Neural progenitor cell (in vitro differentiated cells): ENCODE data around the gene NPHP4. TPM values are rescaled to one million over a fixed set of nuclear protein-coding genes. Genes with fewer than 3 reads are reported as not detected.

Experiments
- DNase-seq: peaks from one replicate; pipeline ENCODE4 v3.0.0-alpha.2; 2016; ENCODE audit warnings: low spot score
- H2AFZ ChIP-seq: fragments of 200-600 bp; sonication (generic); replicated peaks from 2 replicates; pipeline ENCODE4 v1.6.1; 2016; ENCODE audit warnings: antibody characterized with exemption
- H3F3A ChIP-seq: fragments of 200-600 bp; sonication (generic); 2 replicates; pipeline ENCODE4 v1.6.1; 2016; ENCODE audit warnings: antibody characterized with exemption, low read depth
- H3K27ac ChIP-seq: fragments of 200-600 bp; sonication (generic); 2 replicates; pipeline ENCODE4 v1.5.1; 2016; ENCODE audit warnings: mild to moderate bottlenecking
- H3K27me3 ChIP-seq: fragments of 200-600 bp; sonication (generic); 2 replicates; pipeline ENCODE4 v1.6.1; 2016; ENCODE audit warnings: mild to moderate bottlenecking, moderate library complexity
- H3K36me3 ChIP-seq: fragments of 200-600 bp; sonication (generic); 2 replicates; pipeline ENCODE4 v1.5.1; 2016
- H3K4me1 ChIP-seq: fragments of 200-600 bp; sonication (generic); 2 replicates; pipeline ENCODE4 v1.6.1; 2016; ENCODE audit warnings: mixed run types
- H3K4me2 ChIP-seq: fragments of 200-600 bp; sonication (generic); 2 replicates; pipeline ENCODE4 v1.6.1; 2016
- H3K4me3 ChIP-seq: fragments of 200-600 bp; sonication (generic); 2 replicates; pipeline ENCODE4 v1.5.1; 2016
- H3K79me2 ChIP-seq: fragments of 200-600 bp; sonication (generic); 2 replicates; pipeline ENCODE4 v1.6.1; 2016; ENCODE audit warnings: low read depth
- H3K9ac ChIP-seq: fragments of 200-600 bp; sonication (generic); 2 replicates; pipeline ENCODE4 v1.6.1; 2016
- H3K9me3 ChIP-seq: fragments of 200-600 bp; sonication (generic); 2 replicates; pipeline ENCODE4 v1.5.1; 2016; ENCODE audit warnings: low read depth
- H4K20me1 ChIP-seq: fragments of 200-600 bp; sonication (generic); 2 replicates; pipeline ENCODE4 v1.6.1; 2016; ENCODE audit warnings: low read depth
- H3K27ac Mint-ChIP-seq: 3 replicates; pipeline ENCODE4 v1.8.0; 2021; ENCODE audit warnings: mixed read lengths
- H3K27me3 Mint-ChIP-seq: 2 replicates; pipeline ENCODE4 v1.8.0; 2022; ENCODE audit warnings: low read depth, mild to moderate bottlenecking, inconsistent platforms, moderate library complexity, mixed read lengths; ENCODE audit not compliant: insufficient read depth
- H3K36me3 Mint-ChIP-seq: 3 replicates; pipeline ENCODE4 v1.8.0; 2021; ENCODE audit warnings: mixed read lengths
- H3K4me1 Mint-ChIP-seq: 3 replicates; pipeline ENCODE4 v1.8.0; 2021; ENCODE audit warnings: mixed read lengths
- H3K4me3 Mint-ChIP-seq: 3 replicates; pipeline ENCODE4 v1.8.0; 2021; ENCODE audit warnings: mild to moderate bottlenecking, moderate library complexity, mixed read lengths
- H3K9me3 Mint-ChIP-seq: 3 replicates; pipeline ENCODE4 v1.8.0; 2020; ENCODE audit warnings: mixed read lengths
- EZH2 ChIP-seq: fragments of 200-600 bp; sonication (generic); IDR thresholded peaks from 2 replicates; pipeline ENCODE4 v1.6.1; 2017; ENCODE audit warnings: antibody characterized with exemption, mild to moderate bottlenecking, moderate library complexity
- EZH2phosphoT487 ChIP-seq: fragments of 200-600 bp; sonication (generic); IDR thresholded peaks from 2 replicates; pipeline ENCODE4 v1.6.1; 2017; ENCODE audit warnings: antibody characterized with exemption
- total RNA-seq: library from RNA; depleted of rRNA; stranded (reverse); fragments of >200 nt; gene quantifications from 2 replicates; pipeline ENCODE4 v1.2.3, GENCODE V29; 2015; ENCODE audit warnings: low replicate concordance
- TF ChIP-seq, protein P1 (sequence below): fragments of 200-600 bp; sonication (generic); IDR thresholded peaks from 2 replicates; pipeline ENCODE4 v1.5.1; 2017; ENCODE audit warnings: antibody characterized with exemption, mild to moderate bottlenecking

NPHP4 gene
- total RNA-seq, 1 donor from 2014 or later = 8.9 TPM

DNA sequence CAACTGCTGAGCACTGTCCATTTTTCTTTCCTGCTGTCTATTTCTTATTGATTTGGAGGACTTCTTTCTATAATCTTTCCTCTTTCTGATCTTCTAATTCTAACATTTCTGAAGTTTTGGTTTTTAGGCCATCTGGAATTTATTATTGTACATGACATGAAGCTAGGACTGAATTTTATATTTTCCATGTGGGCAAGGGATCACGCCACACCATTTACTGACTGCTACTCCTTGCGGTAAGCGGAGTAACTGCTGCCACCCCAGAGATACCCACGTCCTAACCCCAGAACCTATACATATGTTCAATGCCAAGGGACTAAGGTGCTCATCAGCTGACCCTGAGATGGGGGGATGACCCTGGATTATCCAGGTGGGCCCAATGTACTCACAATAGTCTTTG, 70.6 kb downstream of the NPHP4 start:
- H3F3A ChIP-seq = peaks cover 7% of the 10 kb centered on the region
- Mint-ChIP-seq H3K4me3 (no peak overlapping the region), H3K36me3 (peaks cover 14% of the 10 kb centered on the region)

DNA sequence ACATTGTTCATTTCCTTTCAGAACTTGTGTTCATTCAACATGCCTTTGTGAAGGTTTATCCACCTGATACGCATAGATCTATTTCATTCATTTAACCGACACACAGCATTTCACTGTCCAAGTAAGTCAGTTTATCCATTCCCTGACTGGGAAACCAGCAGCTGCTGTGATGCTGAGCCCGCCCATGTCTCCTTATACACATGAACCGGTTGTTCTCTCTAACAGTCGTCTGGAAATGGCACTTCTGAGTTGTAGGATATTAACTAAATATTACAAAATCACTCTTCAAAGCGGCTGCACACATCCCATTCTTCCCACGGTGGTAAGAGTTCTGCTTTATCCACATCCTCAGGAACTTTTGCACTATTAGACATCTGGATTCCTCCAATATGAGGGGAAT, 71.1 kb downstream of the NPHP4 start:
- no peaks in the 10 kb centered on the region for H3K79me2 ChIP-seq
- no peaks in the 10 kb centered on the region for H3K9me3 ChIP-seq
- no peaks in the 10 kb centered on the region for H3K27me3 ChIP-seq
- H4K20me1 ChIP-seq = peaks cover 18% of the 10 kb centered on the region
- Mint-ChIP-seq H3K9me3 (no peaks in the 10 kb centered on the region), H3K27me3 (peaks cover 2% of the 10 kb centered on the region), H3K27ac (no peak overlapping the region), H3K4me1 (peaks cover 2% of the 10 kb centered on the region), H3K4me3 (no peak overlapping the region), H3K36me3 (peaks cover 11% of the 10 kb centered on the region)
- no peak overlapping the region for H3K4me2 ChIP-seq
- H2AFZ ChIP-seq = no peak overlapping the region
- H3K36me3 ChIP-seq = no peaks in the 10 kb centered on the region
- no peak overlapping the region for H3K27ac ChIP-seq
- no peak for DNase-seq
- no peak overlapping the region for H3K9ac ChIP-seq
- H3K4me3 ChIP-seq = no peak overlapping the region
- H3K4me1 ChIP-seq = peaks cover 12% of the 10 kb centered on the region
- peaks cover 7% of the 10 kb centered on the region for H3F3A ChIP-seq
- TF ChIP-seq EZH2phosphoT487 (no peak), EZH2 (no peak)
- TF ChIP-seq, protein P1, sequence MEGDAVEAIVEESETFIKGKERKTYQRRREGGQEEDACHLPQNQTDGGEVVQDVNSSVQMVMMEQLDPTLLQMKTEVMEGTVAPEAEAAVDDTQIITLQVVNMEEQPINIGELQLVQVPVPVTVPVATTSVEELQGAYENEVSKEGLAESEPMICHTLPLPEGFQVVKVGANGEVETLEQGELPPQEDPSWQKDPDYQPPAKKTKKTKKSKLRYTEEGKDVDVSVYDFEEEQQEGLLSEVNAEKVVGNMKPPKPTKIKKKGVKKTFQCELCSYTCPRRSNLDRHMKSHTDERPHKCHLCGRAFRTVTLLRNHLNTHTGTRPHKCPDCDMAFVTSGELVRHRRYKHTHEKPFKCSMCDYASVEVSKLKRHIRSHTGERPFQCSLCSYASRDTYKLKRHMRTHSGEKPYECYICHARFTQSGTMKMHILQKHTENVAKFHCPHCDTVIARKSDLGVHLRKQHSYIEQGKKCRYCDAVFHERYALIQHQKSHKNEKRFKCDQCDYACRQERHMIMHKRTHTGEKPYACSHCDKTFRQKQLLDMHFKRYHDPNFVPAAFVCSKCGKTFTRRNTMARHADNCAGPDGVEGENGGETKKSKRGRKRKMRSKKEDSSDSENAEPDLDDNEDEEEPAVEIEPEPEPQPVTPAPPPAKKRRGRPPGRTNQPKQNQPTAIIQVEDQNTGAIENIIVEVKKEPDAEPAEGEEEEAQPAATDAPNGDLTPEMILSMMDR = no peak

More for the DNA sequence above, 70.6 kb downstream of the NPHP4 start:
- H3K27ac ChIP-seq = no peak overlapping the region
- H3K27me3 Mint-ChIP-seq = peaks cover 2% of the 10 kb centered on the region
- no peaks in the 10 kb centered on the region for H3K79me2 ChIP-seq
- TF ChIP-seq EZH2phosphoT487 (no peak), EZH2 (no peak)
- TF ChIP-seq, protein P1 = no peak
- H3K27ac Mint-ChIP-seq = no peak overlapping the region
- no peak for DNase-seq
- no peaks in the 10 kb centered on the region for H3K36me3 ChIP-seq
- no peak overlapping the region for H3K4me2 ChIP-seq
- H3K4me1 ChIP-seq = peaks cover 12% of the 10 kb centered on the region
- no peaks in the 10 kb centered on the region for H3K9me3 Mint-ChIP-seq
- H4K20me1 ChIP-seq = peaks cover 18% of the 10 kb centered on the region
- no peaks in the 10 kb centered on the region for H3K9me3 ChIP-seq
- H2AFZ ChIP-seq = no peak overlapping the region
- no peaks in the 10 kb centered on the region for H3K4me1 Mint-ChIP-seq
- no peak overlapping the region for H3K4me3 ChIP-seq
- H3K9ac ChIP-seq = no peak overlapping the region
- no peaks in the 10 kb centered on the region for H3K27me3 ChIP-seq

DNA sequence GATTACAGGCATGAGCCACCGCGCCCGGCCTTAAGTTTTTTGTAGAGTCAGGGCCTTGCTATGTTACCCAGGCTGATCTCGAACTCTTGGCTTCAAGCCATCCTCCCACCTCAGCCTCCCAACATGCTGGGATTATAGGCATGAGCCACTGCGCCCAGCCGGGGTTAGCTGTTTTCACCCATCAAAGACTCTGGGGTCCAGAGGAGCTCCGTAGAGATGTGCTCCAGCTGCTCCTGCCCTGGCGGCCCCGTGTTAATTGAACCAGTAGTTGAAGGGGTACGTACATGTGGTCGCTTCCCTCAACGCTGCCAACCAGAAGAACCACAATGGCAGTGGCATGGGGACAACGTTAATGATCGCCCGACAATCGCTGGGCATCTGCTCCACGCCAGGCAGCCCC, 72.0 kb downstream of the NPHP4 start:
- Histone ChIP-seq H2AFZ (no peak overlapping the region), H3K4me2 (no peak overlapping the region), H3K36me3 (no peaks in the 10 kb centered on the region), H3K27ac (no peak overlapping the region), H3K9ac (no peak overlapping the region), H3K4me1 (peaks cover 12% of the 10 kb centered on the region), H3K79me2 (no peaks in the 10 kb centered on the region), H3K9me3 (no peaks in the 10 kb centered on the region), H3F3A (peaks cover 7% of the 10 kb centered on the region), H3K4me3 (no peak overlapping the region), H4K20me1 (peaks cover 18% of the 10 kb centered on the region), H3K27me3 (no peaks in the 10 kb centered on the region)
- no peaks in the 10 kb centered on the region for H3K9me3 Mint-ChIP-seq
- peaks cover 7% of the 10 kb centered on the region for H3K36me3 Mint-ChIP-seq
- peaks cover 2% of the 10 kb centered on the region for H3K27me3 Mint-ChIP-seq
- H3K27ac Mint-ChIP-seq = no peak overlapping the region
- TF ChIP-seq EZH2phosphoT487 (no peak), EZH2 (no peak)
- TF ChIP-seq, protein P1 = no peak
- H3K4me3 Mint-ChIP-seq = no peak overlapping the region
- peaks cover 11% of the 10 kb centered on the region for H3K4me1 Mint-ChIP-seq
- DNase-seq = no peak
